A673 (cell line): ENCODE data around the gene MAEA. TPM values are rescaled to one million over a fixed set of nuclear protein-coding genes. Genes with fewer than 3 reads are reported as not detected.

Experiments used
- BruUV-seq: library from RNA; stranded (reverse); fragments of 400-500 nt; replicated peaks from 2 replicates; lab custom pipeline; 2021; lab: Mats Ljungman, UMichigan
- CTCF ChIA-PET: fragments of 300-600 bp; sonication (Branson Sonifier 250); formaldehyde crosslinking; loops from one replicate; lab custom pipeline; 2022; ENCODE audit warnings: antibody characterized with exemption; lab: Charles Lee
- POLR2A ChIA-PET: fragments of 300-600 bp; sonication (Branson Sonifier 250); formaldehyde crosslinking; loops from one replicate; lab custom pipeline; 2022; ENCODE audit warnings: antibody characterized with exemption; ENCODE audit not compliant: low non-redundant PET; lab: Charles Lee
- DNase-seq: peaks from one replicate; pipeline ENCODE4 v3.0.0-alpha.2; 2015; ENCODE audit warnings: low spot score
- H3K27ac ChIP-seq: fragments of 200-600 bp; sonication (generic); 2 replicates; pipeline ENCODE4 v1.5.1; 2016; ENCODE audit warnings: mixed run types, low read depth, mild to moderate bottlenecking, mixed read lengths, antibody characterized with exemption, low read length; ENCODE audit not compliant: poor library complexity, severe bottlenecking
- H3K27me3 ChIP-seq: fragments of 200-600 bp; sonication (generic); replicated peaks from 2 replicates; pipeline ENCODE4 v1.6.1; 2017; ENCODE audit warnings: mixed run types, low read depth, mild to moderate bottlenecking, mixed read lengths, antibody characterized with exemption, low read length; ENCODE audit not compliant: insufficient read depth, poor library complexity
- H3K36me3 ChIP-seq: fragments of 200-600 bp; sonication (generic); 2 replicates; pipeline ENCODE4 v1.6.1; 2016; ENCODE audit warnings: mixed run types, mild to moderate bottlenecking, mixed read lengths, antibody characterized with exemption, low read length; ENCODE audit not compliant: insufficient read depth, poor library complexity, severe bottlenecking
- H3K4me1 ChIP-seq: fragments of 200-600 bp; sonication (generic); 2 replicates; pipeline ENCODE4 v1.6.1; 2017; ENCODE audit warnings: mixed run types, mild to moderate bottlenecking, mixed read lengths, antibody characterized with exemption, low read length; ENCODE audit not compliant: insufficient read depth, poor library complexity, severe bottlenecking
- H3K4me3 ChIP-seq: fragments of 200-600 bp; sonication (generic); 2 replicates; pipeline ENCODE4 v1.5.1; 2016; ENCODE audit warnings: low read depth, mixed run types, mild to moderate bottlenecking, mixed read lengths, low read length; ENCODE audit not compliant: poor library complexity, severe bottlenecking
- H3K9me3 ChIP-seq: fragments of 200-600 bp; sonication (generic); 2 replicates; pipeline ENCODE4 v1.6.1; 2016; ENCODE audit warnings: mixed run types, low read depth, mild to moderate bottlenecking, mixed read lengths, antibody characterized with exemption, low read length; ENCODE audit not compliant: poor library complexity, severe bottlenecking
- EZH2 ChIP-seq: fragments of 200-600 bp; sonication (generic); IDR thresholded peaks from 2 replicates; pipeline ENCODE4 v1.6.1; 2017; ENCODE audit warnings: borderline replicate concordance, low read depth, mild to moderate bottlenecking, mixed read lengths, antibody characterized with exemption, low read length; ENCODE audit not compliant: poor library complexity, severe bottlenecking
- intact Hi-C: fragments of 100-400 bp; cut with micrococcal nuclease; formaldehyde crosslinking; loops from one replicate; pipeline ENCODE4 v1.10.0; 2022; ENCODE audit not compliant: unreplicated experiment
- total RNA-seq: library from RNA; stranded (reverse); gene quantifications from 2 replicates; pipeline ENCODE4 v1.2.3, GENCODE V29; 2021
- TF ChIP-seq, protein P1 (sequence below): fragments of 300-800, 200-600 bp; sonication (generic); conservative IDR thresholded peaks from 2 replicates; pipeline ENCODE4 v1.5.1; 2017; ENCODE audit warnings: low read depth, mild to moderate bottlenecking, antibody characterized with exemption, low read length, moderate library complexity, mixed read lengths

Gene MAEA
- total RNA-seq, 1 experiment from 2014 or later: 87.0 TPM

DNA sequence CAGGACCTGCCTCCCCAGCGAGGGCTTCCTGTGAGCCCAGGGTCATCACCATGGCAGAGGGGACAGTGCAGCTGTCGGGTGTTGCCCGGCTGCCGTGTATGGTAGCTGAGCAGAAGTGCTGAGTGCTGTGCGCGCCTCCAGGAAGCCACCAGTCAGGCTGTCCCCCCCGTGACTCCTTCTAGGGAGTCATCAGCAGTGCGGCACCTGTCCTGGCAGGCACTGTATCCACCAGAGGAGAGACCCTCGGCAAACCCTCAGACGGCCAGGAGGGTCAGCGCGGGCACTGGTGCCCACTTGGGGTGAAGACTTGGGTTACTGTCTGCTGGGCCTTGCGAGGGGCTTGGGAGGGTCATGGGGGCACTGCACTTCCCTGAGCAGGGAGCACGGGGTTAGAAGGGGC, 65.7 kb downstream of the MAEA start:
- BruUV-seq: no TSS peak
- ChIA-PET POLR2A (no interaction called here), CTCF (interaction anchor here (0.7 to 0.9 kb wide), 2 partner anchors 9 to 357 kb away, joined by 3 read pairs; no protein-coding TSS in a partner anchor)
- no peak overlapping the region for H3K4me3 ChIP-seq
- H3K27ac ChIP-seq: no peak overlapping the region
- intact Hi-C loops: loop anchor here (5.0 kb wide), 1 partner anchor 272 kb away; no protein-coding TSS in a partner anchor
- TF ChIP-seq EZH2: no peak
- TF ChIP-seq, protein P1, sequence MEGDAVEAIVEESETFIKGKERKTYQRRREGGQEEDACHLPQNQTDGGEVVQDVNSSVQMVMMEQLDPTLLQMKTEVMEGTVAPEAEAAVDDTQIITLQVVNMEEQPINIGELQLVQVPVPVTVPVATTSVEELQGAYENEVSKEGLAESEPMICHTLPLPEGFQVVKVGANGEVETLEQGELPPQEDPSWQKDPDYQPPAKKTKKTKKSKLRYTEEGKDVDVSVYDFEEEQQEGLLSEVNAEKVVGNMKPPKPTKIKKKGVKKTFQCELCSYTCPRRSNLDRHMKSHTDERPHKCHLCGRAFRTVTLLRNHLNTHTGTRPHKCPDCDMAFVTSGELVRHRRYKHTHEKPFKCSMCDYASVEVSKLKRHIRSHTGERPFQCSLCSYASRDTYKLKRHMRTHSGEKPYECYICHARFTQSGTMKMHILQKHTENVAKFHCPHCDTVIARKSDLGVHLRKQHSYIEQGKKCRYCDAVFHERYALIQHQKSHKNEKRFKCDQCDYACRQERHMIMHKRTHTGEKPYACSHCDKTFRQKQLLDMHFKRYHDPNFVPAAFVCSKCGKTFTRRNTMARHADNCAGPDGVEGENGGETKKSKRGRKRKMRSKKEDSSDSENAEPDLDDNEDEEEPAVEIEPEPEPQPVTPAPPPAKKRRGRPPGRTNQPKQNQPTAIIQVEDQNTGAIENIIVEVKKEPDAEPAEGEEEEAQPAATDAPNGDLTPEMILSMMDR: no peak
- H3K9me3 ChIP-seq: no peaks in the 10 kb centered on the region
- no peak for DNase-seq
- no peaks in the 10 kb centered on the region for H3K27me3 ChIP-seq
- no peaks in the 10 kb centered on the region for H3K4me1 ChIP-seq
- H3K36me3 ChIP-seq: peaks cover 9% of the 10 kb centered on the region

DNA sequence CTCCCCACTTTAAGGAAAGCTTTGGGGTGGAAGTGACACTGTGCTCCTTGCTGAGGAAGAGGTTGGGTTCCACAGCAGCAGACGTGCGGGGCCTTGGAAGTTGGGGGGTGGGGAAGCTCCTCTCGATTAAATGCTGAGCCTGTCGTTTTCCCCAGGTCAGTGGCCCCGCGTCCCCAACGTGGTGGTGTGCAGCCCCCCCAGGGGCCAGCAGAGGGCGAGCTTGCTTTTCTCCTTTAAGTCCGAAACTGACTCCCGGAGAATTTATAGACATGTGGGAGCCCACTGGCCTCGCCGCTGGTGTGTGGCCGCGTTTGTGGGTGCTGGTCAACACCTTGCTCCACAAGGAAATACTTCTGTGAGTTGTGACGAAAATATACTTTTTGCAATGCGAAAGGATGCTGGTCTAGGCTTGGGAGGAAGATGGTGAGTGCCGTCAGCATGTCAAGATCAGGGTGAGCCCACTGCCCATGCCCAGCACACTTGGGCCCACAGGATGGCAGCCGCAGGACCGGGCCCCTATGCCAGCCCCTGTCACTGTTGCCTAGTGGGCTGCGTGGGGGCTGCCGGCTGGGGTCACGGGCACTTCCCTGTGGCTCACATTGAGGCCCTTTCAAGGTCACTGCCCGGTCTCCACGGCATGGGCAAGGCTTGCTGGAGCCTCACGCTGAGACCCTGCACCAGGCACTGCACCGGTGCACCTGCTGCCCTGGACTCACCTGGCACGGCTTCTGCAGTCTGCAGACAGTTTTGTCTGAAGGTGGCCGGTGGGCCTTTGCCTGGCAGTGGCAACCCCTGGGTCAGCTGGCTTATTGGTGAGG, 66.7 kb downstream of the MAEA start:
- intact Hi-C loops: loop anchor here (2.0 to 5.0 kb wide), 2 partner anchors 156 to 271 kb away; no protein-coding TSS in a partner anchor
- peak; percentile 56 for DNase-seq
- no peak for TF ChIP-seq EZH2
- TF ChIP-seq, protein P1: peak; percentile 85
- Histone ChIP-seq H3K27ac (no peak overlapping the region), H3K36me3 (peaks cover 9% of the 10 kb centered on the region), H3K4me1 (no peaks in the 10 kb centered on the region), H3K4me3 (no peak overlapping the region), H3K9me3 (no peaks in the 10 kb centered on the region), H3K27me3 (no peaks in the 10 kb centered on the region)
- POLR2A ChIA-PET: no interaction called here
- CTCF ChIA-PET: interaction anchor here (0.7 to 1.1 kb wide), 4 partner anchors 9 to 358 kb away, joined by 3 to 4 read pairs (median 3); no protein-coding TSS in a partner anchor
- BruUV-seq: no TSS peak

DNA sequence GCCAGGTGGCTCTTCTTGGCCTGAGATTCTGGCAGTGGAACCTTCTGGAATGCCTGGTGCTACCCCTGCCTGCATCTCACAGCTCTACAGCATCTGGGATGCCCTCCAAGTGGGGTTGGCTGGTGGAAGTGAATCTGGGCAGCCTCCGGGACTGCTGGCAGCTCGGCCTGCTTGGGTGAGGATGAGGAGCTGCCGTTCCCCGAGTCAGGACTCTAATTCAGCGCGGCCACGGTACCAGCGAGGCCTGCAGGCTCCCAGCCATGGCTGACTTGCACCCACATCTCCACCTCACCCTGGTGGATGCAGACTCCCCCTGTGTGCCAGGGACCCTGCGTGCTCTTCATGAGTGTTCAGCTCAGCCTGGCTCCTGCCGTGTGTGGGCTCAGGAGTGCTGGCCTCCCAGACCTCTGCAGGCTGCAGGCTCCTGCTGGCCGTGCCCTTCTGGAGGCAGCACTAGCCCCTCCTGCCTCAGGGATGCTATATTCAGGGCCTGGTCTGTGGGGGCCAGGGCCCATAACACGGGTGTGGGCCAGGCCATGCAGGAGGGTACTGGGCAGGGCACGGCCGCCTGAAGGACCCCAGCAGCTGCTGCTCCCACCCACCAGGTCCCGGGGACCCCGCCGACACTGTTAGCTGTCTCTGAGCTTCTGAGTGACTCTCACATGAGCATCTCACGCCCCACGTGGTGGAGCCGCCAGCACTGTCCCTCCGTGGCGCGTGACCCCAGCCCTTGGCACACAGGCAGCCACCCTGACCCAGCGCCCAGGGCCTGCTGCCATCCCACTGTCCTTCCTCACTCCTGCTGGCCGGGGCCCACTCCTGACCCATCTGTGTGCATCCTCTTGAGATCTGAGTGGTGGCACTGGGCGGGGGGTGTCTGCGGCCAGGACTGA, 67.9 kb downstream of the MAEA start:
- CTCF ChIA-PET: no interaction called here
- POLR2A ChIA-PET: no interaction called here
- Histone ChIP-seq H3K4me3 (no peak overlapping the region), H3K9me3 (no peaks in the 10 kb centered on the region), H3K4me1 (no peaks in the 10 kb centered on the region), H3K36me3 (peaks cover 4% of the 10 kb centered on the region), H3K27ac (no peak overlapping the region), H3K27me3 (no peaks in the 10 kb centered on the region)
- BruUV-seq: no TSS peak
- intact Hi-C loops: loop anchor here (2.0 to 5.0 kb wide), 2 partner anchors 155 to 270 kb away; no protein-coding TSS in a partner anchor
- no peak for TF ChIP-seq EZH2
- no peak for DNase-seq
